Central memory CD8-positive, alpha-beta T cell (primary cell): ENCODE measurements around the gene ZNF827.
"Not testable (repeated sequence)": the region's sequence is repeated elsewhere in the genome, so short reads cannot be mapped to it uniquely, and the experiment has no call there.

ENCODE experiments used
- ATAC-seq: fragments of 150-1000 bp; cut with Tn5 transposase; replicated peaks from 2 replicates; pipeline ENCODE4 v1.10.0; 2022; ENCODE audit warnings: mild to moderate bottlenecking, moderate FRiP score, moderate number of reproducible peaks; ENCODE audit not compliant: poor library complexity, severe bottlenecking; ENCODE audit errors: extremely low read depth
- DNase-seq, 2 donors: peaks; one replicate each; pipeline ENCODE4 v3.0.0; 2021; ENCODE audit warnings: low spot score in 2 of 2
- H3K27ac Mint-ChIP-seq: one replicate; pipeline ENCODE4 v1.8.0; 2022; ENCODE audit warnings: low read depth, mild to moderate bottlenecking, moderate library complexity, mixed read lengths
- H3K27me3 Mint-ChIP-seq: one replicate; pipeline ENCODE4 v1.8.0; 2022; ENCODE audit warnings: mixed read lengths
- H3K36me3 Mint-ChIP-seq: one replicate; pipeline ENCODE4 v1.8.0; 2022; ENCODE audit warnings: mild to moderate bottlenecking, moderate library complexity, mixed read lengths; ENCODE audit not compliant: insufficient read depth
- H3K4me1 Mint-ChIP-seq: one replicate; pipeline ENCODE4 v1.8.0; 2022; ENCODE audit warnings: mixed read lengths
- H3K4me3 Mint-ChIP-seq: one replicate; pipeline ENCODE4 v1.8.0; 2022; ENCODE audit warnings: mild to moderate bottlenecking, moderate library complexity, mixed read lengths
- H3K9me3 Mint-ChIP-seq: one replicate; pipeline ENCODE4 v1.8.0; 2022; ENCODE audit warnings: mixed read lengths

The ZNF827 gene

GRCh38 chr4:145843148-145843547 lies 95.5 kb downstream of the ZNF827 start:
- peaks cover 11% of the 10 kb centered on the region for H3K4me1 Mint-ChIP-seq
- no peak overlapping the region for H3K27ac Mint-ChIP-seq
- DNase-seq = no peak
- peaks cover 6% of the 10 kb centered on the region for H3K36me3 Mint-ChIP-seq
- H3K27me3 Mint-ChIP-seq = no peaks in the 10 kb centered on the region
- H3K4me3 Mint-ChIP-seq = no peak overlapping the region
- H3K9me3 Mint-ChIP-seq = no peaks in the 10 kb centered on the region
- no peak for ATAC-seq

GRCh38 chr4:145842224-145842887 lies 96.3 kb downstream of the ZNF827 start:
- ATAC-seq (no peak), DNase-seq (no peak)
- Mint-ChIP-seq H3K27ac (no peak overlapping the region), H3K27me3 (no peaks in the 10 kb centered on the region), H3K4me3 (no peak overlapping the region), H3K4me1 (peaks cover 11% of the 10 kb centered on the region), H3K9me3 (no peaks in the 10 kb centered on the region), H3K36me3 (peaks cover 6% of the 10 kb centered on the region)

- Mint-ChIP-seq H3K27ac (no peak overlapping the region), H3K27me3 (no peaks in the 10 kb centered on the region), H3K4me1 (peaks cover 11% of the 10 kb centered on the region), H3K4me3 (no peak overlapping the region), H3K9me3 (no peaks in the 10 kb centered on the region), H3K36me3 (peaks cover 4% of the 10 kb centered on the region)
- ATAC-seq (no peak), DNase-seq (no peak)
Measured at GRCh38 chr4:145840801-145841200, 97.8 kb downstream of the ZNF827 start.

- peaks cover 4% of the 10 kb centered on the region for H3K36me3 Mint-ChIP-seq
Measured at GRCh38 chr4:145840162-145840768, 98.4 kb downstream of the ZNF827 start.

GRCh38 chr4:145839151-145839550 lies 99.5 kb downstream of the ZNF827 start:
- no peak overlapping the region for H3K27ac Mint-ChIP-seq
- no peaks in the 10 kb centered on the region for H3K9me3 Mint-ChIP-seq
- H3K36me3 Mint-ChIP-seq = peaks cover 1% of the 10 kb centered on the region
- H3K4me3 Mint-ChIP-seq = no peak overlapping the region
- DNase-seq (no peak), ATAC-seq (no peak)
- H3K4me1 Mint-ChIP-seq = peaks cover 8% of the 10 kb centered on the region
- H3K27me3 Mint-ChIP-seq = no peaks in the 10 kb centered on the region

More at GRCh38 chr4:145840162-145840768, 98.4 kb downstream of the ZNF827 start:
- Mint-ChIP-seq H3K27ac (no peak overlapping the region), H3K4me1 (peaks cover 11% of the 10 kb centered on the region), H3K4me3 (no peak overlapping the region), H3K9me3 (no peaks in the 10 kb centered on the region), H3K27me3 (no peaks in the 10 kb centered on the region)
- peak; percentile 71 for ATAC-seq
- DNase-seq = no peak

- not testable (repeated sequence) for ATAC-seq, H3K4me3 Mint-ChIP-seq, H3K36me3 Mint-ChIP-seq, H3K9me3 Mint-ChIP-seq, H3K27me3 Mint-ChIP-seq, H3K27ac Mint-ChIP-seq, DNase-seq
- H3K4me1 Mint-ChIP-seq = peaks cover 18% of the 10 kb centered on the region
Measured at GRCh38 chr4:145832384-145832783, 106.2 kb downstream of the ZNF827 start.

GRCh38 chr4:145830699-145831098 lies 107.9 kb downstream of the ZNF827 start:
- Mint-ChIP-seq H3K4me1 (peaks cover 18% of the 10 kb centered on the region), H3K27ac (no peak overlapping the region), H3K36me3 (peaks cover 6% of the 10 kb centered on the region)

DNA sequence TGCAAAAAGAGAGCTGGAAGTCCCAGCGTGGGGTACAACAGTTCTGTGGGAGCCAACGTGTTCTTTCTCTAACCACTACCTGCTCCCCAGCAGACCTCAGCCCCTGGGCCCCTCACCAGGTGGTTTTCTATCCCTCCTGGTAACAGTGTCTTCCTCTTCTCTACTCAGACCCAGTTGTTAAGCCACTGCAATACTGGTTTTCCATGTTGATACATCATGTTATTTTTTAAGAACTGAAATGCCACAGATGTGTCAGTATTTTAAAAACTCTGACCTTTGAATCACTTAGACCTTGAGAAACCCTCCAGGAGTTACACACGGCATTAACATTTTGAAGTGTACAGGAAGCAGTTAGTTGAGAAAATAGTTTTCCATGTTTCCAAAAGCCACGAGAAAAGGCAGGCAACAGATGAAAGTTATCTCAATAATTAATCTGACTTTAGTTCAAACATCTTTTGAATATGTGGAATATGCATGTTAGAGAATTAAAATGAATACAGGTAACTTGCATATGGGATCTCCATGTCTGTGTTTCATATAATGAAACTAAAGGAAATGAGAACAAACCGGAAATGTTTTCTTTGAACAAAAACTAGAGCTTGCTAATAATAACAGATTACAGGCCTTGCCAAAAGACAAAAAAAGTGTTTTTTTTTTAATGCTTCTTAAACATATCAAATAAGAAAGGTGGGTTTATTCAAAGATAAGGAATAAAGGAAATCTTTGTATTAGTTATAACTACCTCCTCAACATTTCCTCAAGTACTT lies 108.8 kb downstream of the ZNF827 start:
- peak overlapping the region; percentile 54 for H3K4me3 Mint-ChIP-seq
- no peaks in the 10 kb centered on the region for H3K27me3 Mint-ChIP-seq
- H3K36me3 Mint-ChIP-seq = peaks cover 7% of the 10 kb centered on the region
- ATAC-seq (peak; percentile 36), DNase-seq (no peak)
- no peaks in the 10 kb centered on the region for H3K9me3 Mint-ChIP-seq
- peaks cover 24% of the 10 kb centered on the region for H3K4me1 Mint-ChIP-seq
- H3K27ac Mint-ChIP-seq = peak overlapping the region; percentile 24

More at GRCh38 chr4:145830699-145831098, 107.9 kb downstream of the ZNF827 start:
- Mint-ChIP-seq H3K4me3 (no peak overlapping the region), H3K9me3 (no peaks in the 10 kb centered on the region), H3K27me3 (no peaks in the 10 kb centered on the region)
- ATAC-seq (no peak), DNase-seq (no peak)

GRCh38 chr4:145828802-145829485 lies 109.7 kb downstream of the ZNF827 start:
- no peak for DNase-seq
- H3K27me3 Mint-ChIP-seq = no peaks in the 10 kb centered on the region
- peak overlapping the region; percentile 24 for H3K27ac Mint-ChIP-seq
- peaks cover 25% of the 10 kb centered on the region for H3K4me1 Mint-ChIP-seq
- H3K4me3 Mint-ChIP-seq = no peak overlapping the region
- H3K9me3 Mint-ChIP-seq = no peaks in the 10 kb centered on the region
- H3K36me3 Mint-ChIP-seq = peaks cover 7% of the 10 kb centered on the region
- no peak for ATAC-seq

DNA sequence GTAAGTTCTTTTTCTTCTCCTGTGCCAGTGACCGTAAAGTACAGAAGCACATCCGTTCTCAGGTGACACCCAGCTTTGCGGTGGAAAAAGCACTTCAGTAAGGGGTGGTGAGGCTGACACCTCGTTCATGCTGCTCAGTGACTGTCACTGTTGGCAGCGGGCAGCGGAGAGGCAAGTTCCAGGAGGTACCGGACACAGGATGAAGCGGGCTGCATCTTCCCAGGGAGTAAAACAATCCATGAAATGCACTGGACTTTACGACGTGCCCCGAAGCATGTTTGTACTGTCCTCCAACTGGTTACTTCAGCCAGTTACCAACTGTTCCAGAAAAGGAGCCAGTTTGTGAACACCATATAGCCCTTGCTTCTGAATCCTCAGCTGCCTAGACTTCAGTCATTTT lies 110.7 kb downstream of the ZNF827 start:
- DNase-seq (no peak), ATAC-seq (no peak)
- no peaks in the 10 kb centered on the region for H3K27me3 Mint-ChIP-seq
- peaks cover 7% of the 10 kb centered on the region for H3K36me3 Mint-ChIP-seq
- H3K4me3 Mint-ChIP-seq = no peak overlapping the region
- peaks cover 25% of the 10 kb centered on the region for H3K4me1 Mint-ChIP-seq
- H3K9me3 Mint-ChIP-seq = no peaks in the 10 kb centered on the region
- H3K27ac Mint-ChIP-seq = peak overlapping the region; percentile 24

DNA sequence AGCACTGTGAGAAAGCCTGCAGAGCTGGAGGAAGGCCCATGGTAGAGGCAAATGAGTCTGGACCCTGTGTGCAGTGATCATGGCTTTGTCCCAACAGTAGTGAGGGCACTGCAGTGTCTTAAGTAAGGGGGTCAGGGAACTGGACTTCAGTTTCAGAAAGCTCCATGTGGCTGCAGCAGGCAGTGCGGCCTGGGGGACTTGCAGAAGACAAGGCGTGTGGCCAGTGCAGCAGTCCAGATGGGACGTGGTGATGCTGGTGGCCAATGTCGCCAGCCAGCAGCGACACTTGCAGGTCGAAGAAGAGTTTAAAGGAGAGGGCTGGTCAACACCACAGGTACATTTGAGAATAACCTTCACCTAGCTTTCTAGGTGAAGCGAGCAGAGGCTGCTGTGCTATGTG lies 113.4 kb downstream of the ZNF827 start:
- Mint-ChIP-seq H3K4me1 (peaks cover 19% of the 10 kb centered on the region), H3K27ac (no peak overlapping the region), H3K4me3 (no peak overlapping the region), H3K27me3 (no peaks in the 10 kb centered on the region), H3K9me3 (no peaks in the 10 kb centered on the region), H3K36me3 (peaks cover 8% of the 10 kb centered on the region)
- no peak for ATAC-seq
- no peak for DNase-seq

- Mint-ChIP-seq H3K36me3 (peaks cover 8% of the 10 kb centered on the region), H3K4me3 (no peak overlapping the region), H3K27ac (no peak overlapping the region), H3K4me1 (peaks cover 15% of the 10 kb centered on the region), H3K27me3 (no peaks in the 10 kb centered on the region), H3K9me3 (no peaks in the 10 kb centered on the region)
- ATAC-seq (no peak), DNase-seq (no peak)
Measured at GRCh38 chr4:145824463-145824862, 114.2 kb downstream of the ZNF827 start.
